ENCODE results near the gene FAM184A. TPM values are rescaled to one million over a fixed set of nuclear protein-coding genes. Genes with fewer than 3 reads are reported as not detected.
"Not testable (repeated sequence)": the region's sequence is repeated elsewhere in the genome, so short reads cannot be mapped to it uniquely, and the experiment has no call there.

The FAM184A gene
- total RNA-seq, 4 donors from 2014 or later: 0.19 to 6.8 (median 1.8) TPM

- H3K4me1 ChIP-seq: peaks cover 14% of the 10 kb centered on the region
- H3K27ac ChIP-seq: no peak overlapping the region
- no peak for TF ChIP-seq POLR2AphosphoS5 (IDR thresholded peaks at IDR 0.05)
- no peak for TF ChIP-seq CTCF (IDR thresholded peaks at IDR 0.05)
- no peak for TF ChIP-seq POLR2A (IDR thresholded peaks at IDR 0.05)
- no peak for TF ChIP-seq EP300 (IDR thresholded peaks at IDR 0.05)
- DNase-seq (ENCODE audit: low spot score in 2 of 2): no peak
- H3K4me3 ChIP-seq: no peak overlapping the region
- H3K36me3 ChIP-seq: no peaks in the 10 kb centered on the region
- no peaks in the 10 kb centered on the region for H3K9me3 ChIP-seq
- WGBS: 86% methylated on average over 2 of the region's 2 CpGs
- no peaks in the 10 kb centered on the region for H3K27me3 ChIP-seq
Measured at GRCh38 chr6:119125576-119125975, 47.1 kb upstream of the FAM184A start.

- no peaks in the 10 kb centered on the region for H3K27me3 ChIP-seq
- H3K27ac ChIP-seq: no peak overlapping the region
- no peak for DNase-seq (ENCODE audit: low spot score in 2 of 2)
- H3K9me3 ChIP-seq: no peaks in the 10 kb centered on the region
- no peak for TF ChIP-seq CTCF (IDR thresholded peaks at IDR 0.05)
- TF ChIP-seq POLR2AphosphoS5 (IDR thresholded peaks at IDR 0.05): no peak
- no peak for TF ChIP-seq POLR2A (IDR thresholded peaks at IDR 0.05)
- no peak for TF ChIP-seq EP300 (IDR thresholded peaks at IDR 0.05)
- no peak overlapping the region for H3K4me3 ChIP-seq
- H3K36me3 ChIP-seq: no peaks in the 10 kb centered on the region
- WGBS: 34% methylated on average over 1 of the region's 1 CpG
- peaks cover 8% of the 10 kb centered on the region for H3K4me1 ChIP-seq
Measured at GRCh38 chr6:119124079-119124824, 45.8 kb upstream of the FAM184A start.

- DNase-seq (ENCODE audit: low spot score in 2 of 2): no peak
- TF ChIP-seq EP300 (IDR thresholded peaks at IDR 0.05) (no peak), POLR2A (IDR thresholded peaks at IDR 0.05) (no peak), POLR2AphosphoS5 (IDR thresholded peaks at IDR 0.05) (no peak), CTCF (IDR thresholded peaks at IDR 0.05) (no peak)
- Histone ChIP-seq H3K4me3 (no peak overlapping the region), H3K9me3 (no peaks in the 10 kb centered on the region), H3K27me3 (no peaks in the 10 kb centered on the region), H3K27ac (no peak overlapping the region), H3K36me3 (no peaks in the 10 kb centered on the region), H3K4me1 (peaks cover 5% of the 10 kb centered on the region)
- 71% methylated on average over 4 of the region's 4 CpGs for whole genome bisulfite sequencing
Measured at GRCh38 chr6:119122336-119122735, 43.9 kb upstream of the FAM184A start.

GRCh38 chr6:119121367-119121766, 42.9 kb upstream of the FAM184A start:
- H3K4me3 ChIP-seq: no peak overlapping the region
- TF ChIP-seq POLR2AphosphoS5 (IDR thresholded peaks at IDR 0.05): no peak
- TF ChIP-seq CTCF (IDR thresholded peaks at IDR 0.05): no peak
- no peak for TF ChIP-seq EP300 (IDR thresholded peaks at IDR 0.05)
- no peak for TF ChIP-seq POLR2A (IDR thresholded peaks at IDR 0.05)
- no peaks in the 10 kb centered on the region for H3K27me3 ChIP-seq
- peaks cover 5% of the 10 kb centered on the region for H3K4me1 ChIP-seq
- H3K9me3 ChIP-seq: no peaks in the 10 kb centered on the region
- no peak overlapping the region for H3K27ac ChIP-seq
- DNase-seq (ENCODE audit: low spot score in 2 of 2): no peak
- no peaks in the 10 kb centered on the region for H3K36me3 ChIP-seq
- WGBS: 88% methylated on average over 4 of the region's 4 CpGs

GRCh38 chr6:119119989-119120388, 41.5 kb upstream of the FAM184A start:
- WGBS: 75% methylated on average over 4 of the region's 4 CpGs
- no peak overlapping the region for H3K4me3 ChIP-seq
- H3K4me1 ChIP-seq: peaks cover 5% of the 10 kb centered on the region
- TF ChIP-seq POLR2A (IDR thresholded peaks at IDR 0.05): no peak
- TF ChIP-seq EP300 (IDR thresholded peaks at IDR 0.05): no peak
- no peak for TF ChIP-seq CTCF (IDR thresholded peaks at IDR 0.05)
- no peak for TF ChIP-seq POLR2AphosphoS5 (IDR thresholded peaks at IDR 0.05)
- H3K36me3 ChIP-seq: no peaks in the 10 kb centered on the region
- H3K27ac ChIP-seq: no peak overlapping the region
- no peaks in the 10 kb centered on the region for H3K27me3 ChIP-seq
- H3K9me3 ChIP-seq: no peaks in the 10 kb centered on the region
- no peak for DNase-seq (ENCODE audit: low spot score in 2 of 2)

- WGBS: 56% methylated on average over 13 of the region's 13 CpGs
- not testable (repeated sequence) for DNase-seq (ENCODE audit: low spot score in 2 of 2); H3K27me3 ChIP-seq; H3K4me1 ChIP-seq; H3K36me3 ChIP-seq; H3K9me3 ChIP-seq; H3K4me3 ChIP-seq; H3K27ac ChIP-seq
Measured at GRCh38 chr6:119119062-119119461, 40.6 kb upstream of the FAM184A start.

Measured in suprapubic skin (tissue), 4 donors.